H54 (cell line): ENCODE data around the gene NFKBIE.
"Not testable (repeated sequence)": the region's sequence is repeated elsewhere in the genome, so short reads cannot be mapped to it uniquely, and the experiment has no call there.

Experiments
- DNase-seq: peaks from one replicate; pipeline ENCODE4 v3.0.0; 2011; ENCODE audit warnings: low spot score, mixed read lengths; ENCODE audit not compliant: insufficient read length
- FAIRE-seq: peaks from 3 replicates; lab custom pipeline; 2011; peaks lifted over from hg19 to GRCh38; lab: Jason Lieb, UNC
- POLR2A ChIP-seq: IDR thresholded peaks from 2 replicates; pipeline ENCODE4 v1.6.1; 2011; ENCODE audit warnings: low read depth, mild to moderate bottlenecking, low read length

Gene NFKBIE, protein sequence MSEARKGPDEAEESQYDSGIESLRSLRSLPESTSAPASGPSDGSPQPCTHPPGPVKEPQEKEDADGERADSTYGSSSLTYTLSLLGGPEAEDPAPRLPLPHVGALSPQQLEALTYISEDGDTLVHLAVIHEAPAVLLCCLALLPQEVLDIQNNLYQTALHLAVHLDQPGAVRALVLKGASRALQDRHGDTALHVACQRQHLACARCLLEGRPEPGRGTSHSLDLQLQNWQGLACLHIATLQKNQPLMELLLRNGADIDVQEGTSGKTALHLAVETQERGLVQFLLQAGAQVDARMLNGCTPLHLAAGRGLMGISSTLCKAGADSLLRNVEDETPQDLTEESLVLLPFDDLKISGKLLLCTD

DNA sequence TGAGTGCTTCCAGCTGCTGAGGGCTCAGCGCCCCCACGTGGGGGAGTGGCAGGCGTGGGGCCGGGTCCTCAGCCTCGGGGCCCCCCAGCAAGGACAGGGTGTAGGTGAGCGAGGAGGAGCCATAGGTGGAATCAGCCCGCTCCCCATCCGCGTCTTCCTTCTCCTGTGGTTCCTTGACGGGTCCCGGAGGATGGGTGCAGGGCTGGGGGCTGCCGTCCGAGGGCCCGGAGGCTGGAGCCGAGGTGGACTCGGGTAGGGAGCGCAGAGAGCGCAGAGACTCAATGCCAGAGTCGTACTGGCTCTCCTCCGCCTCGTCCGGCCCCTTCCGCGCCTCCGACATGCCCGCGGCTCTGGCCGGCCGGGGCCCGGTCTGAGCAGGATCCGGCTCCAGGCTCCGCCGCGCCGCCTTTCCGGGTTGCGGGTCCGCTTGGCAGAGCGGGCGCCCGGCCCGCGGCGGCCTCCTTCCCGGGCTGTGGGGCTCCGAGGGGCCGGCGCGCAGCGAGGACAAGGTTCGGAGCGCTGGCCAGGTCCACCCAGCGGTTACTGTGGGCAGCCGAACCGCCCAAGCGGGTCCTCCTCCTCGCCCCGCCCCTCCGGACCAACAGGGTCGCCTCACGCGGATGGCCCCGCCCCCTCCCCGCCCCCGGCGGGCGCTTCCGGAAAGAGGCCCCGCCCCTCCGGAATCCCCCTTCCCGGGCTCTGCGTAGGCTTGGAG lies at the start of gene NFKBIE:
Gene NFKBIE (minus strand): TSS at position 545 of the 715 bp plus-strand sequence. CDS start 205 bp downstream, at position 340.
- DNase-seq: peak; percentile 100

GRCh38 chr6:44314657-44315056 lies 49.3 kb upstream of the NFKBIE start:
- DNase-seq, FAIRE-seq: not testable (repeated sequence)

More for the DNA sequence above, at the start of gene NFKBIE:
- peak; percentile 98 for TF ChIP-seq POLR2A
- FAIRE-seq: no peak

DNA sequence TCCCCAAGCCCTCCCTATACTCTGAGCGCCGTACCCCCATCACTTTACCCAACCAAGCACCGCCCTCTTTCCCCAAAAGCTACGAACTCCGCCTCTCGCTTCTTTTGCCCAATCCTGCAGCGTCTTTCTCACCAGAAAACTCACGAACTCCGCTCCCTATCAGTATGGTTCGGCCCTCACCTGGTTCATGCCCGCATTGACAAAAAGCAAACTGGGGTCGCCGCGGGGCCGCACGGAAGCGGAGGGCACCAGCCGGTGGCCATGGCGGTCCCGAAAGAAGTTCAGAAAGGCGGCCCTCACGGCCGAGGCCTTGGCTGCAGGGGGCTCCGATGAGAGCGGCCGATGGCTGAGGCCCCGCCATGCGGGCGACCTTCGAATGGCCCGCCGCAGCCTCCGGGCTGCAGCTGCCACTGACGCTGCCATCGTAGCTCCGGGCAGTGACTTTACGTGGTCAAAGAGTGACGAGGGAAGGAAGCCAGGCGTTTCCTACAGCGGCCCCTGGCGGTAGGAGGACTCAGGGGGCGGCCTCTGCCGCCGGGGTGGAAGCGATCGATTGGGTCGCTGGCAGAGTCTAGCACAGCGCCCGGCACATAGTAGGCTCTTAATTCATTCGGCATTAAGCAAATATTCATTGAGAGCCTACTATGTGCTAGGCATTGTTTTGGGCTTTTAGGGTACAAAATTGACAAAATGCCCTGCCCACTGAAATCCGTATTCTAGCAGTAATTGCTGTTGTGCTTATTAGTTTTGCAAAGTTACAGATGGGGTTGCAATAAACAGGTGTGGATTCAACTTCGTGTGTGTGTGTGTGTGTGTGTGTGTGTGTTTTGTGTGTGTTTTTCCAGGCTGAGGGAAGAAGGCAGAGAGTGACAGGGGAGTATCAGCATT lies 47.8 kb upstream of the NFKBIE start, which contains the start of gene AARS2:
Gene AARS2 (minus strand): TSS at position 447 of the 888 bp plus-strand sequence. CDS start 24 bp downstream, at position 423.
- TF ChIP-seq POLR2A: peak; percentile 97
- peak; percentile 95 for DNase-seq
- FAIRE-seq: peak; percentile 30

DNA sequence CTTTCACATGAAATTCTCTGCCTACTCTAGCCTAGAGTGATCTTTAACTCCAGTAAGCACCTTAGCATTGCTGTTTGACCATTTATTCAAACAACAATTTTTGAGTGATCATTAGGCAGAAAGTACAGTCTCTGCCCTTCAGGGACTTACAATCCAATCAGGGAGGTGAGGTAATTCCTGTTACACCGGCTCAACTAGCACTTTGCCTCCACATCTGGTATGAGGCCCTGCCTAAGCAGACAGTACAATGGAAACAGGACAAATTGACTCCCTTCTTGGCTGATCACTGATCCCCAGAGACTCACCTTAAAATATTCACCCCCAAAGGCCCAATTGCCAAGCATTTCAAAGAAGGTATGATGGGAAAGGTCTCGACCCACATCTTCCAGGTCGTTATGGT lies 46.4 kb upstream of the NFKBIE start:
- no peak for TF ChIP-seq POLR2A

DNA sequence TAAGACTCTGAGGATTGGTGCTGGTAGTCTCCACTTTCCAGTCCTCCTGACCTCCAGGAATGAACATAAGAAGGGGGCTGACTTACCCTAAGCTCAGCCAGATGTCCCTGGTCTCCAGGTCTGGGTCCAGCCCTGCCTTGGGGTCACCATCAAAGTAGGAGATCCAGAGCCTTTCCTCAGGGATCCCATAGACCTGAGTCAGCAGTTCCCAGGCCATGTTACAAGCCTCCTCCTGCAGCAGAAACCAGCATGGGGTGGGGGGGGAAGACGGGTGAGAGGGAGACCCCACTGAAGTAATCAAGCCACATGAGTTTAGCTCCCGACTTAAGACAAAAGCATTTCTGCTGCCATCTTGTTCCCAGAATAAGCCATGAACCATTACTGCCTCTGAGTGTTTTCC lies 46.0 kb upstream of the NFKBIE start:
- FAIRE-seq (no peak), DNase-seq (no peak)
- TF ChIP-seq POLR2A: no peak

More for the DNA sequence above, 46.4 kb upstream of the NFKBIE start:
- DNase-seq: no peak
- FAIRE-seq: no peak

- FAIRE-seq (no peak), DNase-seq (no peak)
- TF ChIP-seq POLR2A: no peak
These were observed 44.9 kb upstream of the NFKBIE start for GRCh38 chr6:44310241-44310640.

DNA sequence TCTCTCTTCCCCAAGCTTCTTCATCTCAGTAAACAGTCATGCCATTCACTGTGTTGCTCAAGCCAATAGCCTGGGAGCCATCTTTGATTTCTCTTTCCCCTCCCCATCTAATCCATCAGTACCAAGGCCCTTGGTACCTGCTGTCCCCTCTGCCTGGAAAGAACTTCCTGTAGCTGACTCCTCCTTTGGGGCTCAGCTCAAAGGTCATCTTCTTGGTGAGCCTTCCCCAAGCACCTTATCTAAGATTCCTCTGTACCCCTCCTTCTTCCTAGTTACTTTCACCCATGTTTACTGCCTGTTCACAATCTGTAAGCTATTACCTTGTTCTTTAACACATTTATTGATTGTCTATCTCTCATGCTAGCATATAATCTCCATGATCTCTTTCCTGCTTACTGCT lies 44.3 kb upstream of the NFKBIE start:
- no peak for TF ChIP-seq POLR2A
- no peak for FAIRE-seq
- DNase-seq: no peak

GRCh38 chr6:44309092-44309491 lies 43.7 kb upstream of the NFKBIE start:
- DNase-seq (no peak), FAIRE-seq (no peak)
- no peak for TF ChIP-seq POLR2A

GRCh38 chr6:44307217-44307616 lies 41.9 kb upstream of the NFKBIE start:
- no peak for FAIRE-seq
- no peak for TF ChIP-seq POLR2A
- DNase-seq: no peak

DNA sequence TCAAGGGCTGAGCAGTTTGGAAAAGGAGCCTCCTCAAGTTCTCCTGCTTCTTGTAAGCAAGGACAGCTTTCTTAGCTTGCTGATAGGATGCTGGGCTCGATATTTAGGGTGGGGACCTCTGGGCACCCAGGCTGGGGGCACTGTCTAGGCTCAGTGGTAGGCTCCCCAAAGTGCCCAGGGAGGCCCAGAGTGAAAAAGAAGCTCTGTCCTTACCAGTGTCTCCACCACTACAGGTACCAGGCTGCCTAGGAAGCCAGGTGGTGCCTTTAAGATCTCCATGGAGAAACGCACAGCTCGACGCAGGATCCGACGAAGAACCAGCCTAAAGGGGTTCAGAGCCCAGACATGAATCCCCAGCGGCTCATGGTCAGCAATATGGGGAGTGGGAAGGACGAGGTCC lies 41.4 kb upstream of the NFKBIE start:
- FAIRE-seq (no peak), DNase-seq (no peak)
- TF ChIP-seq POLR2A: no peak

DNA sequence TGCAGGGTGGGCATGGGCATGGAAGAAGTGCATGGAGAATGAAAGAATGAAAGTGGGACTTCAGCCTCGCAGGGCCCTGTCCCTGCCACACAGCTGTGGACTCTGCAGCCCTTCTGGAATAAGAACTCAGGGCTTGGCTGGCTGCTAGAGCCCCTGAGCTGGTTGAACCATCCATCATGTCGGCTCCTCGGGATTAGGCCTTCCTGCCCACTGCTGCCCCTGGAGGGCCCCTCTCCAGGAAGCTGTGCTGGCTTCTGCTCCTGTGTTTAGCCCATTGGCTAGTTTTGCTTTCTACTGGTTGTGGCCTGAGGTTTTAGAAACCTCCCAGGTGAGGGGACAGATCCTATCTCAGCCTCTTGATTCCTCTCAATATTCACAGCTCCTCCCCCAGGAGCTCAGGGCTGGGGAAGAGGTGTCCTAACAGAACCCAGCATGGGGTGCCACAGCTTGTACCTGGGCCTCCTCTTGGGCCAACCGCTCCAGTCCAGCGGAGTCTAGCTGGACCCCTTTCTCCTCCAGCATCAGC lies 39.9 kb upstream of the NFKBIE start:
- FAIRE-seq: no peak
- no peak for TF ChIP-seq POLR2A
- DNase-seq: no peak

- 0 out of 2 replicates have a peak, but pooled peaks have one; percentile 24 for TF ChIP-seq POLR2A
- FAIRE-seq (no peak), DNase-seq (no peak)
These were observed 39.2 kb upstream of the NFKBIE start for GRCh38 chr6:44304282-44305199.

DNA sequence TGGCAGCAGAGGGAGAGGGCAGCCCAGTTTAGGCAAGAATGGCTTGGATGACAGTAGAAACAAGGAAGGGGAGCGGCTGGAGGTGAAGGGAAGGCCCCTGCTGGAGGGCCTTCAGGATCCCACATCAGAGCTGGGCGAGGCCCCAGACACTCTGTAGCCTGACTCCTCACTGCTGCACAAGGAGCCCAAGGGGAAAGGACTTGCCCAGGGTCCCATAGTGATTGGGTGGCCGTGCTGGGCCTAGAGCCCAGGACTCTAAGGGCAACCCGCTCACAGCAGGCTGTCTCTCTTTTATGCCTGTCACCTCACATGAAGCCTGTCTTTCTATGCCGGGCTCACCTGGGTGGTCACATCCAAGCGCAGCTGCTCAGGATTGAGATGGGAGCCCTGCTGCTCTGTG lies 38.5 kb upstream of the NFKBIE start:
- no peak for TF ChIP-seq POLR2A
- FAIRE-seq (no peak), DNase-seq (no peak)
